ENCODE measurements around the gene FLII.

GRCh38 chr17:18291718-18292540, 33.4 kb upstream of the FLII start:
- no peak for TF ChIP-seq CTCF (IDR thresholded peaks at IDR 0.05; ENCODE audit: insufficient read depth, low read length)
- no peak for TF ChIP-seq POLR2AphosphoS5 (IDR thresholded peaks at IDR 0.05; ENCODE audit: low read depth)

All from HL-60 (cell line).